Hepatocyte (in vitro differentiated cells): ENCODE data around the gene IRF6. TPM values are rescaled to one million over a fixed set of nuclear protein-coding genes. Genes with fewer than 3 reads are reported as not detected.
A peak's percentile ranks its signal among the peaks of the same experiment; 100 is the strongest.

ENCODE experiments used
- DNase-seq: peaks from one replicate; pipeline ENCODE4 v3.0.0-alpha.2; 2016; ENCODE audit warnings: low spot score
- H2AFZ ChIP-seq: fragments of 200-600 bp; sonication (generic); 2 replicates; pipeline ENCODE4 v1.6.0; 2016; ENCODE audit warnings: antibody characterized with exemption, mild to moderate bottlenecking
- H3K27ac ChIP-seq: fragments of 200-600 bp; sonication (generic); 2 replicates; pipeline ENCODE4 v1.5.1; 2016; ENCODE audit warnings: mild to moderate bottlenecking
- H3K27me3 ChIP-seq: fragments of 200-600 bp; sonication (generic); 2 replicates; pipeline ENCODE4 v1.6.1; 2016
- H3K36me3 ChIP-seq: fragments of 200-600 bp; sonication (generic); replicated peaks from 2 replicates; pipeline ENCODE4 v1.5.1; 2016; ENCODE audit warnings: low read depth; ENCODE audit not compliant: insufficient read depth
- H3K4me1 ChIP-seq: fragments of 200-600 bp; sonication (generic); 2 replicates; pipeline ENCODE4 v1.5.1; 2016; ENCODE audit warnings: mild to moderate bottlenecking, moderate library complexity; ENCODE audit not compliant: insufficient read depth
- H3K4me2 ChIP-seq: fragments of 200-600 bp; sonication (generic); 2 replicates; pipeline ENCODE4 v1.6.0; 2016
- H3K4me3 ChIP-seq: fragments of 200-600 bp; sonication (generic); 2 replicates; pipeline ENCODE4 v1.5.1; 2016; ENCODE audit warnings: mild to moderate bottlenecking
- H3K79me2 ChIP-seq: fragments of 200-600 bp; sonication (generic); 2 replicates; pipeline ENCODE4 v1.6.0; 2017; ENCODE audit warnings: mild to moderate bottlenecking
- H3K9me2 ChIP-seq: fragments of 200-600 bp; sonication (generic); replicated peaks from 2 replicates; pipeline ENCODE4 v1.6.0; 2017; ENCODE audit warnings: mild to moderate bottlenecking; ENCODE audit not compliant: insufficient read depth
- H3K9me3 ChIP-seq: fragments of 200-600 bp; sonication (generic); 2 replicates; pipeline ENCODE4 v1.5.1; 2016; ENCODE audit warnings: low read depth, mild to moderate bottlenecking
- H4K20me1 ChIP-seq: fragments of 200-600 bp; sonication (generic); 2 replicates; pipeline ENCODE4 v1.6.0; 2016; ENCODE audit warnings: mild to moderate bottlenecking; ENCODE audit not compliant: insufficient read depth, poor library complexity, severe bottlenecking
- CTCF ChIP-seq: fragments of 200-600 bp; sonication (generic); IDR thresholded peaks from 2 replicates; pipeline ENCODE4 v1.5.1; 2016; ENCODE audit warnings: antibody characterized with exemption, mild to moderate bottlenecking; ENCODE audit not compliant: poor library complexity
- EZH2 ChIP-seq: fragments of 200-600 bp; sonication (generic); IDR thresholded peaks from 2 replicates; pipeline ENCODE4 v1.6.1; 2016; ENCODE audit warnings: antibody characterized with exemption, mild to moderate bottlenecking, borderline replicate concordance
- EZH2phosphoT487 ChIP-seq: fragments of 200-600 bp; sonication (generic); IDR thresholded peaks from one replicate; pipeline ENCODE4 v1.6.1; 2018; ENCODE audit warnings: antibody characterized with exemption, mild to moderate bottlenecking, low read depth, moderate library complexity; ENCODE audit not compliant: unreplicated experiment, severe bottlenecking
- WGBS: methylation state at CpG from one replicate; pipeline ENCODE4 v1.1.6; 2016; ENCODE audit warnings: low lambda C conversion rate; ENCODE audit errors: missing lambda C conversion rate; 5-methylcytosine and 5-hydroxymethylcytosine counted together
- polyA plus RNA-seq: library from polyadenylated mRNA; unstranded; fragments of >200 nt; fragmentation: Nextera tagmentation; extraction: Ambion mirVana; gene quantifications from 2 replicates; pipeline ENCODE4 v1.2.1, GENCODE V29; 2016
- total RNA-seq: library from RNA; depleted of rRNA; stranded (reverse); fragments of >200 nt; gene quantifications from 2 replicates; pipeline ENCODE4 v1.2.3, GENCODE V29; 2014

The IRF6 gene
- total and polyA plus RNA-seq, 2 experiments from 2014 or later = 31.0 to 35.3 TPM

GRCh38 chr1:209805341-209805781, 581 bp downstream of the IRF6 start:
- H3K27ac ChIP-seq = peak overlapping the region; percentile 94
- no peaks in the 10 kb centered on the region for H3K36me3 ChIP-seq
- H3K9me2 ChIP-seq = no peaks in the 10 kb centered on the region
- peak; percentile 72 for DNase-seq
- WGBS = 12% methylated on average over 18 of the region's 19 CpGs
- H3K79me2 ChIP-seq = peaks cover 55% of the 10 kb centered on the region
- no peaks in the 10 kb centered on the region for H3K9me3 ChIP-seq
- H2AFZ ChIP-seq = no peak overlapping the region
- peak overlapping the region; percentile 44 for H3K4me3 ChIP-seq
- H4K20me1 ChIP-seq = peaks cover 7% of the 10 kb centered on the region
- H3K4me2 ChIP-seq = peak overlapping the region; percentile 74
- no peaks in the 10 kb centered on the region for H3K27me3 ChIP-seq
- TF ChIP-seq EZH2 = no peak
- no peak for TF ChIP-seq EZH2phosphoT487
- no peak for TF ChIP-seq CTCF
- H3K4me1 ChIP-seq = peaks cover 7% of the 10 kb centered on the region

- Histone ChIP-seq H3K4me1 (peaks cover 7% of the 10 kb centered on the region), H3K9me2 (no peaks in the 10 kb centered on the region), H3K79me2 (peaks cover 66% of the 10 kb centered on the region), H3K9me3 (no peaks in the 10 kb centered on the region), H2AFZ (no peak overlapping the region), H3K4me2 (peak overlapping the region; percentile 74), H3K27me3 (no peaks in the 10 kb centered on the region), H3K4me3 (no peak overlapping the region), H4K20me1 (peaks cover 7% of the 10 kb centered on the region), H3K36me3 (no peaks in the 10 kb centered on the region), H3K27ac (no peak overlapping the region)
- no peak for TF ChIP-seq EZH2
- no peak for TF ChIP-seq CTCF
- no peak for TF ChIP-seq EZH2phosphoT487
- 100% methylated on average over 1 of the region's 1 CpG for WGBS
- DNase-seq = no peak
These were observed 2.4 kb downstream of the IRF6 start for GRCh38 chr1:209803568-209803967.

GRCh38 chr1:209802780-209803152, 3.2 kb downstream of the IRF6 start:
- no peak overlapping the region for H3K4me3 ChIP-seq
- 85% methylated on average over 4 of the region's 4 CpGs for WGBS
- no peak overlapping the region for H2AFZ ChIP-seq
- peaks cover 7% of the 10 kb centered on the region for H3K4me1 ChIP-seq
- no peak for DNase-seq
- peaks cover 7% of the 10 kb centered on the region for H4K20me1 ChIP-seq
- H3K27me3 ChIP-seq = no peaks in the 10 kb centered on the region
- H3K9me2 ChIP-seq = no peaks in the 10 kb centered on the region
- no peak overlapping the region for H3K27ac ChIP-seq
- peaks cover 69% of the 10 kb centered on the region for H3K79me2 ChIP-seq
- no peaks in the 10 kb centered on the region for H3K9me3 ChIP-seq
- no peak for TF ChIP-seq CTCF
- TF ChIP-seq EZH2 = no peak
- TF ChIP-seq EZH2phosphoT487 = no peak
- no peaks in the 10 kb centered on the region for H3K36me3 ChIP-seq
- H3K4me2 ChIP-seq = peak overlapping the region; percentile 74
